ENCODE results near the gene SENP8.

The SENP8 gene

DNA sequence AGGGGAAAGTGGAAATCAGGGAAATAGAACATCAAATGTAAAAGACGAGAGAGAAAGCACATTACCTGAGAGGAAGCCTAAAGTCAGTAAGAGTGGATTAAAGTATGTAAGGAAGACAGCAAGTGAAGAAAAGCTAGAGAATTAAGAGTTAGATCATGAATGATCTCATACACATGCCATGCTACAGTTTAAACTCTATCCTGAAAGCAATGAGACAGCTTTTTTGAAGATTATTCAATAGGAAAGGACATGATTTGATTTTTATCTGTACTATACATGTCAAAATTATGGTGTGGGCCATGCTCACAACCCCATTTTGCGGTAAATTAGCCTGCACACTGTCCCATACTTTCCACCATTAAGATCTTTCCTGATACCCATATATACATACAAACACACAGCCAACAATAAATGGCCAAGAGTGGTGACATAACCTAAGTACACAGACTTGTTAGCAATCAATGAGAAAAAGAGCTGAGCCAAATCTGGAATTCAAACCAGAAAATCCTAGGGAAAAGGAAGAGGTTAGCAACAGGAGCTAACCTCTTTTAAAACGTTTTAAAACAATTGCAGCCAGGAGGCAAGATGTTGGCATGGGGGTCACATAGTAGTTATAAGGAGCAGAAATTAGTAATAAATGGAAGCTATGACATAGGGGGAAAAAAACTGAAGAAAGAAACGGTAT, 4.7 kb upstream of the SENP8 start:
- DNase-seq: no peak

DNA sequence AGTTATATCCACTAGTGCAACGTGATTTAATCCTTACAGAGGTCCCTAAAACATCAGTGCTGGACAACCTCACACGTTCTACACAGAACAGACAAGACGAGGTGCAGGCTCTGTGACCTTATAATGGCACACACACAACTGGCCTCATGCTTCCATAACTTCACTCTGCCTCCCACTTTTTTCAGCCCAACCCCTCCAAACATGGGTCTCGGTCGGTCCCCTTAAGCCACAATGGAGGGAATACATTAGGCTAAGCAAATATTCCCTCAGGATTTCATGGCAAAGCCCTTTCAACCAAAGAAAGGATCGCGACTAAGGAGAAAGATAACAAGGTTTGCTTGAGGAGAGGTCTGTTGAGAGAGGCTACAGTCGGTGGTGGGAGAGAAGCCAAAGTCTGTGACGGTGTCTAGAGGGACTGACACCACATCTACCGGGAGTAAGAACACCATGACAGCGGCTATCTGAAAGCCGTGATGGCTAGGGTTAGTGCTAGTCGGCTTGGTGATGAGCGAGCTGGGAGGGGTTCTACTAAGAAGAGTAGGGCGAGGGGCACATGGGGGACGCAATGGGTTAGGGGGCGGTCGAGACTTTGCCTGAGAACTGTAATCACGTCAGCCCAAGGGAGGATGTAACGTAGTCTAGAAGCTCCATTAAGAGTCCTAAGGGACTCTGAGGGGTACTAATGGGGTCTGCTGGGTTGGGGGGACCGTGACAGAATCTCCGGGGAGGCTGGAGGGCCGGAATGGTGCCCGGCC, 1.3 kb upstream of the SENP8 start:
- DNase-seq: no peak

DNA sequence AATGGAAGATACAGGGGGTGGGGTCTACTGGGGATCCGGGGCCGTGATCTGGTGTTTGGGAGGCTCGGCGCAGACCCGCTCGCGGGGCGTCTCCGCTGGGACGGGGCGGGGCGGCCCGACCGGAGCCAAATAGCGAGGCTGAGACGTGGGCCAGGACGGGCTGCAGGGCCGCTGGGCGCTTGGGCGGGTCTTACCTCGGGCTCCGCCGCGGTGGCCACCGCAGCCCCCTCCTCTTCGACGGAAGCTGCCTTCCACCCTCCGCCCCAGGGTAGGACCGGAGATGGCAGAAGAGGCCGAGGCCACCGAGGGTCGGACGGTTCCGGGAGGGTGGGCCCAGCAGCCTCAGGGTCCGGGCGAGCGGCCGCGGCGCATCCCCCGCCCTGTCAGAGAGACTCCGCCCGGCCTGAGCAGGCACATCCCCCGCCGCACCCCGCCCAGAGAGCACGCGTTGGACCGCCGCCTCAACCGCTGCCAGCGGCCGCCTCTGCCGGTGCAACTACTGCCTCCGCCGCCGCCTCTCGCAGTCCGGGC, 652 bp upstream of the SENP8 start:
- peak; percentile 57 for DNase-seq

DNA sequence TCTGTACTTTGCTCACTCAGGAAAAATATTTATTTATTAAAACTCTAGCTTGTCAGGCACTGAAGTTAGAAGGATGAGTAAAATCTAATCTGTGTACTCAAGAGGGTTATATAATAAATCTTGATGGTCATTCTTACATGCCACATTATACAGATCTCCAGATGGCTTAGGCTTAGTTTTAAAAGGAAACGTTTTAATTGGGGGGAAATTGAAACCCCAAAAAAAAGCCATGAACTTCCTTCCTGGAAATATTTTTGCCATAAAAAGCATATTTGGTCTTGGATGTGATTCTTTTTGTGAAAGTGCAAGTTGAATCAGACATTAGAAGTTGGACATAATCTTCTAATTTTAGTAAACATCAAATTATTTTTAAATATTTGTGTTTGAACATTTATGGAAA, 6.0 kb downstream of the SENP8 start:
- DNase-seq: no peak

DNA sequence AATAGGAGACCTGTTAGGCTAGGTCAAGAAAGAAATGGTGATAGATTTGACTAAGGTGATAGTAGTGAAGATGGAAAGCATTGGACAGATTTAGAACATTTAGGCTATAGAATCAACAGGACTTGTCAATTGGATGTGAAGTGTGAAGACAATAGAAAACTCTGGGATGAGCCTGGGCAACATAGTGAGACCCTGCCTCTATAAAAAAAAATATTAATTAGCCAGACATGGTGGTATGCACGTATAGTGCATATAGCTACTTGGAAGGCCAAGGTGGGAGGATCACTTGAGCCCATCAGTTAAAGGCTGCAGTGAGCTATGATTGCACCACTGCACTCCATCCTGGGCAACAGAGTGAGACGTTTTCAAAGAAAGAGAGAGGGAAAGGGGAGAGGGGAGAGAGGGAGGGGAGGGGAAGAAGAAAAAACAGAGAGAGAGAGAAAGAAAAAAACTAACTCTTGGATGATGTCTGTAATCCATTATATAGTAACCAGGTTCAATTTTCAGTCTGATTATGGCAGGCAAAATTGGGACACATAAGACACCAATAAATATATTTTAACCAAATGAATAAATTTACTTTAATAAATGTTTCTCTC, 9.6 kb downstream of the SENP8 start:
- no peak for DNase-seq

DNA sequence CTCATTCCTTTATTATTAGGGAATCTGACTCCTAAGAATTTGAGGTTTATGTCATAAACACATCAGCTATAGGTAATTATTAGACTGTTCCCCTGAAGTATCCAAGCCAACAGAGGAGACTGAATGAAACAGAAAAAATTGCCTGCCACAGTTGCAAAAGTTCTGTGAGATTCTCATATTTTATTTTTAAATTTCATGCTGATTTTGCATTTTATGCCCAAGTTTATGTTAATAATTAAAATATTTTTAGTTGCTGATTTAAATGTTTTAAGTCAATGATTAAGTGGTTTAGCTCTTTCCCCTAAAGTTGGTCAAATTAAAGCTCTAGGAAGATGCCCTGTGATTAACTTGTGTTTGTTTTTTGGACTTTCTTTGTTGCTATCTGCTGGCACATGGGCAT, 10.2 kb downstream of the SENP8 start:
- DNase-seq: no peak

DNA sequence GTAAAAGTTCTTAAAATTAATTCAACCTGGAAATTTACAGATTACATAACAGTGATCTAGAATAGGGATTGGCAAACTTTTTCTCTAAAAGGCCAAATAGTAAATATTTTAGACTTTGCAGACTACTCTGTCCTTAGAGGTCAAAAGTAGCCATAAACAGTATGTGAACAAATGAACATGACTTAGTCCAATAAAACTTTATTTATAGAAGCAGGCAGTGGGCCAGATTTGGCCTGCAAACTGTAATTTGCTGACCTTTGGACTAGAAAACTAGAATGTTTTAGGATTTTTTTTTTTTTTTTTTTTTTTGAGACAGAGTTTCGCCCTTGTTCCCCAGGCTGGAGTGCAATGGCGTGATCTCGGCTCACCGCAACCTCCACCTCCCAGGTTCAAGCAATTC, 12.1 kb downstream of the SENP8 start:
- no peak for DNase-seq

DNA sequence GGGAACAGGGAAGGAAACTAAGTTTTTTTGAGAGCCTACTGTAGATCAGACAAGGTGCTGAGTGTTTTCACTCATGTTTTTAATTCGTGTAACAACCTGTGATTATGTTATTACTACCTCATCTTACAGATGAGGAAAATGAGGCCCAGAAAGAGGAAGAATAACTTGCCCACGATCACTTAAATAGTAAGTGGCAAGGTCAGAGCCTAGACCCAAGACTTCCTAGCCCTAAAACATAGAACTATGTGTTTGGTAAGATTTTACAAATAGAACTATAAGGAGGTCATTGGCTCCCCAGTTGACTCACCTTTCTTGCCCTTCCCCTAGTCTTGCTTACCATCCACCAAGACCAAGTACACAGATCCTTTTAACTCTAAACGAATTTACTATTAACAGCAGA, 13.7 kb downstream of the SENP8 start:
- DNase-seq: no peak

DNA sequence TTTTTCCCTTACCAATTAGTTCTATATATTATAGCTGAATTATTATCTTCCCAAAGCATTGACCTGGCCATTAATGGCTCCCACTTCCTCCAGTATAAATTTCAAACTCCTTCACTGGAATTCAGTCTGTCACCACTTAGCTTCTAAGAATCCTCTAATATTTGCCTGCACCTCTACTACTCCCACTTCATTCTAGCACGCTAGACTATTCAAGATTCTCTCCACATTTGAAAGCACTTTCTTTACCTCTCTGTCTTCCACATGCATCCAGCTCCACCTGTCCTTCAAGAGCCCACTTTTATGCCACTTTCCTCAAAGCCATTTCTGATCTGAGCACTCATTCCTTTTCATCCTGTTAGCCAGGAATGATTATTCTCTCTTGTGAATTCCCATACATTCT, 15.0 kb downstream of the SENP8 start:
- DNase-seq: no peak

DNA sequence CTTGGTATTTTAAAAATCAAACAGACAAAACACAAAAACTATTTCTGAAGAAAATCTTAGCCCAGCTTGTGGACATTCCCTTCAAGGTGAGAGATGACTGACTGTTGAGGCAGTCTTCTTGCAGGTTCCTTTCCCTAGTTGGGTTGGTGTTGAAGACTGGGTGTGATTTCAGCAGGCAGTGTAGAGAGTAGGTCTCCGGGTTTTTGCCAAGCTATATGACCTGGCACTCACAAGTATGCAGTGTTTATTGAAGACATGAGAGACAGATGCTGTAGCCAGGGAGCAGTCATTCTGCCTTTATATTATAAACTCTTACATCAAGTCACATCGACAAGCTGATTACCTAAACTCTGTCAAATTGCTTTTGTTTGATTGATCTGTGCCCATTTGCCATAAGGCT, 17.5 kb downstream of the SENP8 start:
- DNase-seq: no peak

DNA sequence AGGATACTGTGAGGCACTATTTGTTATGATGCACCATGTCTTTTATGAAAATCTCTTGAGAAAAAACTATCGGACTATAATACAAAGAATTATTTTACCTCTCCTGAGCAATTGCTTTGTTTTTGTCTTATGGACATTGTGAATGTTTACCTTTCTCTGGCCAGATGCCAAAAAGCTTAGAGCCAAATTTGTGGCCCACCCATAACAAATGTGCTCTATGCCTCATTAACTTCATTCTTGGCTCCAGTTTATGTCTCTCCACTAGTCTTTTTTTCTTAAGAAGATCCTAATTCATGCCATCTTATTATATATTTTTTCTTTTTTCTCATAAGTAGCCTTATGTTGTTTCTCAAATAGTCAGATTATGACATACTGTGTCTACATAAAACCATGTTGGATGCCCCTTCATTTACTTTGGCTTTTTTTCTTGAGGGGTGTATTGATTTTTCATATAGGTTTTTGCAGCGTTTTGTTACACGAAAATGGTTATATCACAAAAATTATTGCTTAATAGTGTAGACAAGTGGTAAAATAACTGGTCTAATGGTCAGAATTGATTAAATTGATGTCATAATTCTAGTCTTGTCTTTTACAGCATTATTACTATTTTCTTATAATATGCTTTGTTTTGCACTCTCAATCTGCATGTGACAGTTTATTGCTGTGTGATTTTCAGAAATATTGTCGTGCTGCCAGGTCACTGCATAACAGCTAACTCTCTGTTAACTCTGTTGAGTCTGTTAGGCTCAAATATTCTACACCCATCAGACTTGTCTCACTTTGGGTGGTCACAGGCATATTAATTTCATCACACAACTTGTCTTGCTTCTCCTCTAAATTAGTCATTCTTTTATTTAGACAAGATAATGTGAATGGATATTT, 18.2 kb downstream of the SENP8 start:
- no peak for DNase-seq

DNA sequence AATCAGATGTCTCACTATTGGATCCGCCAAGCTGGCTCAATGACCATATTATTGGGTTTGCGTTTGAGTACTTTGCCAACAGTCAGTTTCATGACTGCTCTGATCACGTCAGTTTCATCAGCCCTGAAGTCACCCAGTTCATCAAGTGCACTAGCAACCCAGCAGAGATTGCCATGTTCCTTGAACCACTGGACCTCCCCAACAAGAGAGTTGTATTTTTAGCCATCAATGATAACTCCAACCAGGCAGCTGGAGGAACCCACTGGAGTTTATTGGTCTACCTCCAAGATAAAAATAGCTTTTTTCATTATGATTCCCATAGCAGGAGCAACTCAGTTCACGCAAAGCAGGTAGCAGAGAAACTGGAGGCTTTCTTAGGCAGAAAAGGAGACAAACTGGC, 21.5 kb downstream of the SENP8 start:
- no peak for DNase-seq

DNA sequence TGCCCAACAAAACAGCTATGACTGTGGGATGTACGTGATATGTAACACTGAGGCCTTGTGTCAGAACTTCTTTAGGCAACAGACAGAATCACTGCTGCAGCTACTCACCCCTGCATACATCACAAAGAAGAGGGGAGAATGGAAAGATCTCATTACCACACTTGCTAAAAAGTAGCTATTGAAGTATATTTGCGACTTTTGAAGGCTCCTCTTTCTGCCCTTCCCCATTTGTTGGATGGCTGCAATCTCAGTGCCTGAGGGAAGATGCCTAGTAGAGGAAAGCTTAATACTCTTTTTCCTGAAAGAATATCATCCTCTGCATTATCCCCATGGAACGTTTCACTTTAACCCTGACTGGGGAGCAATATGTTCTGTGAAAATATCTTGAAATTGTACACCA, 21.9 kb downstream of the SENP8 start:
- no peak for DNase-seq

DNA sequence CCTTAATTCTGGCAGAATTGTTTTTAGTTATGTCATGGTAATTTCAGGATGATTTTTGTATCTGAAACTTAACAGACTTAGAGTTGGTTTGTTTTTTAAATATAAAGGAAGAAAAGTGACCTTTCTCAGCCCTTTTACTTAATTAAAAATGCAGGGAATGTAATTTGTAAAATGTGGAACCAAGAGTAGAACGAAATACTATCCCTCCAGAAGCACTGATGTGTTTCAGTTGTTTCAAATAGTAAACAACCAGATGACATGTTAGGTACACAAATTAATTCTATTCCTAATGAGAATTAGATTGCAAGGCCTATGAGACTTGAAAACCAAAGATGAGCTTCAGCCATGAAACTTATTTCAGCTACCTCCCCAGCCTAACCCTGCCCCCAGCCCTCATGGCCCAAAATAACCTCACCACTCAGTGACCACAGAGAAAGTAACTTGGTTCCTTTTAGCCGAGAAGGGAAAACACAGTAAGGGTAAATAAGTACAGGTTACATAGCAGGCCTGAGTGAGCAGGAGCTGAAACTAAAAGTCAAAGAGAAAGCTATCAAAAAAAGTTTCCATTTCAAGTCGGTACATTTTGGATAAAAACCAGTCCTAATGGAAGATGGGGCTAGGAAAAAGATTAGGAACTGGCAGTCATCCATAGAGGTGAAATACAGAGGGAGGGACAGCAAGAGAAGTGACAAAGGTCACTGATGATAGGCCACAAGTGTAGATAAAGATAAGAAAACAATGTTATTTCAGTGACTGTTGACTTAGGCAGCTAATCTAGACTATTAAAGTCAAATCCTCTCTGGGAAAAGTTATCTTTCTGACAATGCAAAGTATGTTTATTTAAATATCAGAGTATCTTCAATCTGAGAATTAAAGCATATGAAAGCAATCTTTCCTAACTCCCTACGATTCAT, 23.2 kb downstream of the SENP8 start:
- DNase-seq: no peak

DNA sequence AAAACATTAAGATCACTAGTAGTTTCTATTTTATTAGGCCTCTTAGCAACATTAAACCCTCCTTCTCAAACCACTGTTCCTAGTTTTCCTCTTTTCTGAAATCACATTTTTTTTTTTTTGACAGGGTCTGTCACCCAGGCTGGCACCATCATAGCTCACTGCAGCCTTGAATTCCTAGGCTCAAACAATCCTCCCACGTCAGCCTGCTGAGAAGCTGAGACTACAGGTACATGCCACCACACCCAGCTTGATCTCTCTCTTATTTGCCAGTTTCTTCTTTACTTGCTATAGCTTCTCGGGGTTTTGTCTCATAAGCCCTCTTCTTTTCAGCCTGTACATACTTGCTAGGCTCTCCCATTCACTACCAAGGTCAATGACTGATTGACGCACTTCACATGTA, 28.0 kb downstream of the SENP8 start:
- no peak for DNase-seq

DNA sequence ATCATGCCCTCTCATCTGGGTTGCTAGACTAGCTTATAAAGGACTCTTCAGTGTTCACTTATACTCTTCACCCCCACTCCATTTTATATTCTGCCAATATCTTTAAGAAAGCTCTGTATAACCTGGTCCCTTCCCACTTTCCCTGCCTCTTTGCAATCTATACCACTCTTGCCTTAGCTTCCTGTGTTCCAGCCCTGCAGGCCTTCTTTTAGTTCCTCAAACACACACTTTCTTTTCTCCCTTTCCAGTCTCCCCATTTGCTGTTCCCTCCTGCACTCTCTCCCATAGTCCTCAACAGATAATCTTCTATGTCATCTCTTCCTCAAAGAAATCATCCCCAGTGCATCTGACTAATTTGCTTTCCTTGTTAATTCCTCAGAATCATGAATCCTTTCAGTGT, 28.7 kb downstream of the SENP8 start:
- no peak for DNase-seq

DNA sequence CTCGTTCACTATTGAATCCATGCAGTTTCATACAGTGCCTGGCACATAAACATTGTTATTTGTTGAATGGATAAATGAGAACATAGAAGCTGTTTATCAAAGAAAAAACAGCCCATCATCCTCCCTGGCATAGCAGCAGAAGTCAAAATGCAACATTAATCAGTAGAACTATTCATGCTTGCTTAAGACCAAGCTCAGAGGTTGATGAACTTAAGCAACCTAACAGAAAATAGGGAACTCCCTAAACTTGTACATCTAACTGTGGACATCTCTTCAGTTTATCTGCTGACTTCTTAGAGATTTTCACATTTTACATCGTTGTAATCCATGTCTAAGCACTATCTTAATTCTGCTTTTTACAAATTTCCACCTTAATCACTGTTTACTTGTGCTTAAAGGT, 29.2 kb downstream of the SENP8 start:
- DNase-seq: no peak

DNA sequence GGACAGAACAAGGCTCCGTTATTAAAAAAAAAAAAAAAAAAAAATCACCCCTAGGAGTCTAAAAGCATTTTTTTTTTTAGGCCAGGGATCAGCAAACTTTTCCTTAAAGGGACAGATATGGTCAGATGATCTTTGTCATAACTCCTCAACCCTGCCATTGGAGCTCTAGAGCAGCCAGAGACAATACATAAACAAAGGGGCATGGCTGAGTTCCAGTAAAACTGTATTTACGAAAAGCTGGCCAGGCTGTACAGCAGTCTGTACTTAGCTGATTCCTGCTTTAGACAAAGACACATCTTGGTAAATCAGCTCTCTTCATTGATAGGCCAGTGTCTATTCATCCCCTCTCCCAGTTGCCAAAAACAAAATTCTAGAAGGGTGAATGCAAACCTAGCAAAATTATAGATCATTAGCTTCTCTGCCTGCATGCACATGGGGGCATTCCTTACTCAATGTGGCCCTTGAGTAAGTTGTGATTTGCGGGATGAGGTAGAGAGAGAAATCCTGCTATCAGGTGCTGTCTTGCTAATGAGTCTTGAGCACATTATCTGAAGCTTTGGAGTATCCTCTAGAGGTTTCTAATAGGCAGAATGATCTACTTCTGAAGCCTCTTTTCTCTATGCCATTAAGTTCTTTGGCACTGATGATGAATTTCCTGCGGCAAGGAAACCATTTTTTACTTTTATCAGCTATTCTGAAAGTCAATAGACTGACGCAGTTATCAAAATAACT, 35.2 kb downstream of the SENP8 start:
- DNase-seq: no peak

DNA sequence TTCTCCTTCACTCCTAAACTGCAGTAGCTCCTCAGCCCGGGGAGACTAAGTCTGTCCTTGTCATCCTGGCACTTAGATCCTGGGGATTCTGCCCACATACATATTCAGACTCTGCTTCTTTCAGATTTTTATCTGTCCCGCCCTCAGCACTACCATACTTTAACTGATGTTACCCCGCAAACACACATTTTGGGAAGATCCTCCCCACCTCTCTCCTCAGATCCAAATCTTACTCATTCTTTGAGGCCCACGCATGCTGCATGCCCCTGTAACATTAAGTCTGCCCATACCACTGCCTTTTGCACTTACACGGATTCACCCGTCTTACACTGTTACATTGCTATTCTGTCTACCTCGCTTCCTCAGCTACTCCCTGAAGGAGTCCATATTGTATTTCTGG, 36.1 kb downstream of the SENP8 start:
- DNase-seq: no peak

DNA sequence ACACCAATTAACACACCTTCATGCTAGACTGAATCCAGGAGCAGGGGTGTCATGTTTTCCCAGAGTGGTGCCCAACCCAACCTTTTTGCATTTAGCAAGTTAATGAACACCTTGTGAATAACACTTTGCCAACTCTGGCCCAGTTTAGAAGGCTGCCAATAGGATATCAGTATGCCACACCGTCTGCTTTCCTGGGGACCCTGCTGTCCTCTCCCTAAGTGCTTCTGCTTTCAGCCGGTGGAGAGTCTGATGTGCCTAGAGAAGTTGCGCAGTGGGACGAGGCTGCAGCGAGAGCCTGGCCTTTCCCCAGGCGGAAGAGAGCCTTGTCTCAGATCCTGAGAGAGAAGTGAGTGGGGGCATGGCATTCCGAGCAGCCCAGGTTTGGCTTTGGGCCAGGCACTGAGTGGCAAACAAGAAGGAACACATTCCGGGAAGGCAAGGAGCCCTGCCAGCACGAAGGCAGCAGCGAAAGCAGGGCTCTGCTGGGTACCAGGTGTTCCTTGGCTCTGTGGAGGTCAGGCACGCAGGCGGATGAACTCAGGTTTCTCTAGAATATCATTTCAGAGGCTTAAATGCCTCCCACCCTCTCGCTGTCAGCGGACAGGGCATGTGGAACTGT, 36.9 kb downstream of the SENP8 start:
- no peak for DNase-seq

All from activated gamma-delta T cell treated with Interleukin-2 at 50 U/mL for 16 hours (primary cell).